HepG2 (cell line): ENCODE data around the gene SLC2A13. TPM values are rescaled to one million over a fixed set of nuclear protein-coding genes. Genes with fewer than 3 reads are reported as not detected.

Source experiments
- ATAC-seq: fragments of 200-7000 bp; cut with Tn5 transposase; 3 replicates; pipeline ENCODE4 v1.9.1; 2020; ENCODE audit warnings: mild to moderate bottlenecking, moderate library complexity
- BruUV-seq: library from RNA; stranded (reverse); fragments of 400-500 nt; replicated peaks from 2 replicates; lab custom pipeline; 2021; lab: Mats Ljungman, UMichigan
- CTCF ChIA-PET: fragments of 300-600 bp; formaldehyde crosslinking; extraction: SDS; loops from one replicate; lab custom pipeline; 2021; ENCODE audit warnings: low total read pairs, inconsistent platforms, low intra/inter-chr PET ratio; lab: Yijun Ruan, JAX
- POLR2A ChIA-PET: fragments of 350-600 bp; sonication (Branson Sonifier 250); formaldehyde crosslinking; loops from one replicate; lab custom pipeline; 2020; ENCODE audit warnings: antibody characterized with exemption, inconsistent platforms; lab: Yijun Ruan, JAX
- DNase-seq: peaks from one replicate; pipeline ENCODE4 v3.0.0-alpha.2; 2015; ENCODE audit warnings: low spot score
- FAIRE-seq: peaks from 3 replicates; lab custom pipeline; 2011; peaks lifted over from hg19 to GRCh38; lab: Jason Lieb, UNC
- H2AFZ ChIP-seq: one replicate; pipeline ENCODE4 v1.6.1; 2011; ENCODE audit warnings: low read length, inconsistent platforms
- H3K27ac ChIP-seq: fragments of 300-600 bp; 3 replicates; pipeline ENCODE4 v1.8.0; 2011; ENCODE audit warnings: mixed run types, mild to moderate bottlenecking, mixed read lengths, low read length, inconsistent platforms; ENCODE audit not compliant: insufficient read depth; ENCODE audit errors: extremely low read length
- H3K27me3 ChIP-seq, 2 experiments: fragments of 200-600 bp in 1 of 2; 2 replicates in 1 of 2; 3 replicates in 1 of 2; pipeline versions ENCODE4 v1.6.0 to v1.8.0; 2011; ENCODE audit warnings: low read length in 2 of 2, mild to moderate bottlenecking in 2 of 2, moderate library complexity in 2 of 2, inconsistent platforms in 1 of 2; ENCODE audit not compliant: insufficient read depth in 2 of 2, control insufficient read depth in 1 of 2
- H3K36me3 ChIP-seq, 2 experiments: fragments of 200-600 bp in 1 of 2; replicated peaks in 1 of 2; 2 replicates in 1 of 2; 3 replicates in 1 of 2; pipeline versions ENCODE4 v1.5.1 to v1.8.0; 2011; ENCODE audit warnings: low read length in 2 of 2, inconsistent platforms in 1 of 2; ENCODE audit not compliant: insufficient read depth in 2 of 2, control insufficient read depth in 1 of 2
- H3K4me1 ChIP-seq: 2 replicates; pipeline ENCODE4 v1.5.1; 2012; ENCODE audit warnings: low read length, inconsistent platforms; ENCODE audit not compliant: insufficient read depth
- H3K4me2 ChIP-seq: 2 replicates; pipeline ENCODE4 v1.6.0; 2011; ENCODE audit warnings: low read depth, low read length, inconsistent platforms
- H3K4me3 ChIP-seq, 3 experiments: fragments of 200-600 bp in 1 of 3; sonication (generic), shearing (Covaris generic) in 1 of 3; replicated peaks in 1 of 3; 2 replicates each; pipeline ENCODE4 v1.5.1; 2011 to 2016; ENCODE audit warnings: low read length in 3 of 3, inconsistent platforms in 2 of 3, low read depth in 2 of 3, mild to moderate bottlenecking in 2 of 3, control low read depth in 1 of 3, mixed read lengths in 1 of 3; ENCODE audit not compliant: insufficient read depth in 1 of 3
- H3K79me2 ChIP-seq: one replicate; pipeline ENCODE4 v1.6.1; 2011; ENCODE audit warnings: low read length, inconsistent platforms; ENCODE audit not compliant: insufficient read depth
- H3K9ac ChIP-seq: 2 replicates; pipeline ENCODE4 v1.6.0; 2011; ENCODE audit warnings: mild to moderate bottlenecking, low read depth, low read length, inconsistent platforms; ENCODE audit not compliant: insufficient read depth
- H3K9me3 ChIP-seq: 2 replicates; pipeline ENCODE4 v1.5.1; 2012; ENCODE audit warnings: mild to moderate bottlenecking, low read length
- H4K20me1 ChIP-seq: 2 replicates; pipeline ENCODE4 v1.6.0; 2011; ENCODE audit warnings: inconsistent platforms, mild to moderate bottlenecking, low read length, moderate library complexity; ENCODE audit not compliant: insufficient read depth
- ARNT ChIP-seq: fragments of 450-650 bp; IDR thresholded peaks from 2 replicates; pipeline ENCODE4 v1.6.1; 2017
- JUND ChIP-seq: sonication (generic); formaldehyde crosslinking; IDR thresholded peaks from 2 replicates; pipeline ENCODE4 v1.8.0; 2022; ENCODE audit warnings: mild to moderate bottlenecking, missing genetic modification reagents
- TFE3 ChIP-seq: IDR thresholded peaks from 2 replicates; pipeline ENCODE4 v1.6.1; 2016
- ZFP91 ChIP-seq: sonication (generic); formaldehyde crosslinking; IDR thresholded peaks from 2 replicates; pipeline ENCODE4 v1.9.0; 2022; ENCODE audit warnings: missing genetic modification reagents, mild to moderate bottlenecking, borderline replicate concordance
- ZNF121 ChIP-seq: sonication (generic); formaldehyde crosslinking; IDR thresholded peaks from 2 replicates; pipeline ENCODE4 v1.5.0; 2020; ENCODE audit warnings: mild to moderate bottlenecking, missing genetic modification reagents
- ZNF253 ChIP-seq: sonication (generic); formaldehyde crosslinking; IDR thresholded peaks from 2 replicates; pipeline ENCODE4 v1.8.0; 2022; ENCODE audit warnings: mild to moderate bottlenecking, missing genetic modification reagents, borderline replicate concordance
- ZNF331 ChIP-seq: sonication (generic); formaldehyde crosslinking; IDR thresholded peaks from 2 replicates; pipeline ENCODE4 v1.4.0; 2020; ENCODE audit warnings: missing genetic modification reagents
- WGBS: methylation state at CpG from one replicate; pipeline ENCODE4 v1.1.6; 2017; ENCODE audit warnings: low lambda C conversion rate; 5-methylcytosine and 5-hydroxymethylcytosine counted together
- in situ Hi-C: cut with HindIII; loops from 2 replicates; pipeline ENCODE4 v1.10.0; 2017; ENCODE audit warnings: low pct_unique_long_range_greater_than_20kb; ENCODE audit not compliant: extremely low pct_ligation_motif_present
- intact Hi-C: fragments of 100-400 bp; cut with micrococcal nuclease; formaldehyde crosslinking; loops from one replicate; pipeline ENCODE4 v1.10.0; 2022; ENCODE audit not compliant: unreplicated experiment
- polyA plus RNA-seq, 8 experiments: library from polyadenylated mRNA; depleted of rRNA in 3 of 8; stranded (reverse) in 7 of 8; unstranded in 1 of 8; fragments of >200 nt; fragmentation: Illumina TruSeq in 4 of 8; extraction: Trizol in 4 of 8; gene quantifications; 2 replicates each; pipeline versions ENCODE4 v1.2.1 to v1.2.3, GENCODE V29; 2011 to 2016; ENCODE audit warnings: low read depth in 4 of 8, missing spikeins in 1 of 8, mixed read lengths in 1 of 8; ENCODE audit not compliant: insufficient read depth in 1 of 8
- total RNA-seq, 5 experiments: library from RNA; depleted of rRNA; stranded (reverse); fragments of >200 nt; fragmentation: Illumina TruSeq; extraction: Trizol; gene quantifications; 2 replicates each; pipeline ENCODE4 v1.2.3, GENCODE V29; 2016; ENCODE audit warnings: low read depth in 1 of 5

Gene SLC2A13
- total and polyA plus RNA-seq, 2 of the 13 experiments (the other 11 are each of a cell fraction or from before 2014, with no cell fraction given): 5.5 to 6.0 TPM

- TF ChIP-seq ZNF253 (CRISPR knock-in tag) (no peak), ZFP91 (CRISPR knock-in tag) (no peak)
These were observed 1.2 kb downstream of the SLC2A13 start (continued) for GRCh38 chr12:40104461-40105264.

GRCh38 chr12:40103043-40103442 lies 2.8 kb downstream of the SLC2A13 start:
- intact Hi-C loops: loop anchor here (5.0 kb wide), 1 partner anchor 661 kb away; the partner anchor contains the start of gene KIF21A
- CTCF ChIA-PET: no interaction called here

More at GRCh38 chr12:40103043-40103442, 2.8 kb downstream of the SLC2A13 start:
- in situ Hi-C loops: loop anchor here (10.0 to 25.0 kb wide), 2 partner anchors 328 to 516 kb away; no protein-coding TSS in a partner anchor
- Histone ChIP-seq H3K27me3 (no peaks in the 10 kb centered on the region; a peak in 2 of 5 replicates), H3K79me2 (peaks cover 5% of the 10 kb centered on the region), H3K9ac (no peak overlapping the region), H3K9me3 (no peaks in the 10 kb centered on the region), H3K4me2 (peak overlapping the region; percentile 94; the same call in 1 of the 2 replicates), H3K4me3 (no peak overlapping the region), H3K27ac (no peak overlapping the region), H3K4me1 (peaks cover 66% of the 10 kb centered on the region), H4K20me1 (no peaks in the 10 kb centered on the region), H3K36me3 (no peaks in the 10 kb centered on the region), H2AFZ (no peak overlapping the region)
- WGBS: 93% methylated on average over 3 of the region's 3 CpGs
- DNase-seq (no peak), ATAC-seq (no peak), FAIRE-seq (no peak)
- no TSS peak for BruUV-seq
- TF ChIP-seq TFE3 (CRISPR knock-in tag) (no peak), JUND (CRISPR knock-in tag) (no peak), ARNT (no peak), ZNF331 (CRISPR knock-in tag) (no peak), ZNF121 (CRISPR knock-in tag) (no peak)
- POLR2A ChIA-PET: no interaction called here
